Activated effector memory CD4-positive, alpha-beta T cell treated with Interleukin-2 at 50 U/mL for 16 hours (primary cell): Measurements from ENCODE around the gene STX16.

ENCODE experiments used
- DNase-seq: peaks from one replicate; pipeline ENCODE4 v3.0.0-alpha.2; 2020

The STX16 gene

DNA sequence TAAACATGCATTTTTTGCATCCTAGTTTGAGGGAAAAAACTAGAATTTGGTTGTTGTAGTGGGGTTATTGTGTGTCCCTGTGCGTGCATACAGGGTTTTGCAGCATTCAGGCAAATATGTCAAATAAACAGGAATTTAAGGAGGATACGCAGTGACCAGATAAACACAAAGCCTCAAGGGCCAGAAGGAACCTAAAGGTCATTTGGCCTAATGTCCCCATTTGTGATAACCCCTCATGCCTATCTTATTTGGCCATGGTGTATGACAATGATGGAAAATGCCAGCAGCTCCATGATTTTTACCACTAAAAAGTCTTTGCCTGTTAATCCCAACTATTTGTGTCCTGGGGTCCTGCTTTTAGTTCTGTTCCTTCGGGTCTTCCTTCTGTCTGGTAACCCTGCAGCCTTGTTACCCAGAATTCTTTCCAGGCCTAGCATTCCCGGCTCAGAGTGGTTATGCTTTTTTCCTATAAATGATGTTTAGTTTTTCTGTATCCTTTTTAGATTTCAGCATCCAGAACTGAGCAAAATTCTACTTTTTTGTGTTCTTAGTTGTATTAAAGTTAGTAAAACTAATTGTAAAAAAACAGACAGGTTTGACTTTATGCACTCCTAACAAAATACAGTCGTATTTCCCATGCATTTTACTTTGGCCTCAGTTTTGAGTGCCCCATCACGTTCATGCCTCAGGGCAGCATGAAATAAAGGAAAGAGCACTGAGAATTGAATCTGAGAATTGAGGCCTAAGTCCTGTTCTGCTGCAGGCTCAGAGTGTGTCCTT, 4.4 kb downstream of the STX16 start:
- DNase-seq: no peak

DNA sequence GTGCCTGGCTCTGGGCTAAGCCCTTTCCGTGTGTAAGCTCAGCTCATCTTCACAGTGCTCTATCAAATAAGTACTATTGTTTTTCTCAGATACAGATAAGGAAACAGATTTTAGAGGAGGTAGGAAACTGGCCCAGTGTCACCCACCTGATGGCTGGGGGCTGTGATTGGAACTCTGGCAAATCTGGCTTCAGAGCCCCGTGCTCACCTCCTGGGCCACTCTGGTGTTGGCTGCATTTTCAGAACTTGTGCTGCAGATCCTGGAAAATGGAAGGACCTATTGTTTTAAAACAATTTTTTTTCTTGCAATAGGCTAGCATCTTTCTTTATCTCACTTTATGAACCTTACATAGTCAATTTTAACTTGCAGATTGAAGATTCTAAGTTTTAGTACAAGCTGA, 5.7 kb downstream of the STX16 start:
- no peak for DNase-seq

DNA sequence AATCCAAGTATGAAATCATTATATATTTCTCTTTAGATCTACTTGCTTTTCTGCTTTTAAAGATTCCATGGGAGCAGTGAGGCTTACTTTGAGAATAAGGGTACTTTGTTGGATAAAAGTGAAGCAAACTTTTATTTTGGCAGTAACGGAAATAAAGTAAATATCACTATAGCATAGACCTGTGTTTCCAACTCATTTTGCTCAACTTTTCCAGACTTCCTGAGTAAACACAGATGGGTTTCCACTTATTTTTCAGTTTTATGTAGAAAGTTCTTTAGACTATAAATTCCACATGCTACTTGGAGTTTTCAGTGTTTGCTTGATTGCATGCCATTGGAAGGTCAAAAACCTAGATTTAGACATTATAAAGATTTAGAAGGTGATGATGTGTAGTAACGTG, 6.2 kb downstream of the STX16 start:
- DNase-seq: no peak

DNA sequence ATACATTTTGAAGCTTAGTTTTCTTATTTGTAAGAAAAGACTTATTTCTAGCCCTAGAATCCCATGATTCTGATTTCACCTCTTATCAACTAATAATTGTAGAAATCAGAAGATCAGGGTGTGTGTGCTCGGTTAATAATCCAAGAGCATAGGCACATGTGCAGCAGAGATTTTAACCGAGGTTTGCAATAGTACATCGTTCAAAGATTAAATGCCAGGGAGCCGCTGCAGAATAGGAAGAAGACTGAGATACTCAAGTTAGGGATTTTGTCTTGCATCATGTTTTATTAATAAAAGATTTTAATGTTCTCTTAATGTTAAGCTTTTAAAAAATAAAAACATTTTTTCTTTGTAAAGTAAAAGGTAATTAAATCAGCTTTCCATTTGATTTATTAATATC, 6.9 kb downstream of the STX16 start:
- DNase-seq: no peak

DNA sequence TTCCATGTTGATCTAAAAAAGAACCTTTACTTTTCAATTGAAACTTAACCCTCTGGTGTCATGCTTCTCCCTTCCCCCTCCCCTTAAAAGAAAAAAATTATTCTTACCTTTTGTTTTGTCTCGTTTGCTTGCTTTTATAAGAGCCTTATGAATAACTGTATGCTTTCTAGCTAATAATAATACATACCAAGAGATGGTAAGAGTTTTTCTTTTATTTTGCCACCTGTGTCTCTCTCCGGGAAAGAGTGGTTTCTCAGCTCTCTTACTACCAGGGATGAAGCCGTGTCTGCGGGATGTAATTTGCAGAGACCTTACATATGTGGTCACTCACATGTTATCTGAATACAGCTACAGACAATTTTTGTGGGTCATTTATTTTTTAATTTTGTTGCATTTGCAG, 7.7 kb downstream of the STX16 start:
- no peak for DNase-seq

DNA sequence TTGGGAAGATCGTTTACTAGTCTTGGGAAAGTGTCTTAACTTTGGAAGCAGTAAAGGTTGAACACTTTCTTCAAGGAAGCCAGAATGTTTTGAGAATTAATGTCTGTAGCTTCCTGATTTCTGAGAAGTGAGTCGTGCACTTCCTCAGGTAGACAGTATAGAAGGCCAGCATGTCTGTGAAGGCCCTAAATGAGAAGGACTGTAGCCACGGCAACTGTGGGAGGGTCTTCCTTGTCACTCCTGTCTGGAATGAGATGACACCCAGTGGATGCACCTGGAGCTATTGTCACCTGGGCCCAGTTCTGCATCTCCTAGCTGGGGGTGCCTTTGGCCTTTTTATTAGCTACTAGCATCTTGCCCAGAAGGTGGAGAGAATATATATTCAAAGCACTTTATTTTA, 8.8 kb downstream of the STX16 start:
- DNase-seq: peak; percentile 15

DNA sequence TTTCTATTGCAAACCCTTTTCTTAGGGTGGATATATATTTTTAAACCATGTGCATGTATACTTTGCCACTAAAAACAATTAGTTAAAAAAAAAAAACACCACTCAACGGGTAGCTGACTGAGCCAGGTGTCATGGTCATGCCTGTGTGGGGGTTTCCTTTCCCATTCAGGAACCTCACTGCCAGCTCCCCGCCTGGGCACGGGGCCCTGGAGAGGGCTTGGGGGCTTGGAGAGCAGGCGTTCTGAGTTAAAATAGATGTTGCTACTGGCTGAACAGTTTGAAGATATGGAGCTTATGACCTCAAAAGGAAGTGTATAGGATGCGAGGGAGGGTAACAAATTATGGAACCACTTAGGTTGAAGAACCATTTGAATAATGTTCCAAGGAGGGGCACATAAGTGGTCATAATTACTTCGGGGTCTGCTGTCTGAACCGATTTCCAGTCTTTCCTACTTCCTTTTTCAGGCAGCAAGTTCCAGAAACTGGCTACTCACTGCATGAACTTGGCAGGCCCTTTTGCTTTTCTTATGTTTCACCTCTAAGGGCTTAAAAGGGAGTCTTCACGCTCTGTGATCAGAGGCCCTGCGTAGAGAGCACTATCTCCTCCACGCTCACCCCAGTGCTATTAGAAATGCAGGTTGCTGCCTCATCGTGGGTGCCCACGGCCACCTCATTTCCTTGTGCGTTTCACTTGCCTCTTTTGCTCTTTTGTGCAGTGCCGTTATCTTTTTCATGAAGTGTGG, 9.9 kb downstream of the STX16 start:
- peak; percentile 44 for DNase-seq

DNA sequence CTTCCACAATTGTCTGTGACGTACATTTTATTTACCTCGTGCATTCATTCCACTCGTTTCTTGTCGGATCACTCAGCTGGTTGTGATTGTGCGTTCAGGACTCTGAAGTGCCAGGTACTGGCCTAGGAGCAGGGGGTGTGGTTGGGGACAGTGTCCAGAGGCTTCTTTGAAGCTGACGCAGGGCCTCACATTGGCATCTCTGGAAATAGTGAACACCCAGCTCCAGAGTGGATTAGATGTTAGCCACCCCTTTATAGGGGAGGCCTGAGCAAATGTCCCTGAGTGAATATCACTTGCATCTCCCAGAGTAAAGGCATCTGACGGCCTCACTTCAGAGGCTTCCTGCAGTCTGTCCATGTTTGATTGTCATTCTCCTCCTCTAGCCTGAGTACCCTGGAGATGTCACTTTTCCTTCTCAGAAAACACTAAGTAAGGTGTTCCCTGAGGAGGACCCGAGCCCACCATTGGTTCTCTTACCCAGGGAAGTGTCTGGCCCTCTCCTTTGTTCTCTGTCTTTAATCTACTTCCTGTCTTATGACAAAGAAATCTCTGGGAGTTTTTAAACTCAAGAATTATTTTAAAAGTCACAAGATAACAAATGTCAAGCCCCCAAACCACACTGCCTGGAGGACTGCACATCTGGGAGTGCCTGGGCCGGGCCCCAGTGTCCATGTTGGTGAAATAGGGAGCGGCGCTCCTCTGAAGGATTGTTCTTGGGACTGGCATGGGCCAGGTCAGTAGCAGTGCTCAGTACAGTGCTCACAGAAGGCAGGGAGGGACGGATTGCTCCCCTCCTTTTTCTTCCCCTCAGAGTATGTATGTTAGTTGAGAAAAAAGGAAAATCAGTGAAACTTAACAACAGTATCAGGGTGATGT, 10.8 kb downstream of the STX16 start:
- no peak for DNase-seq

DNA sequence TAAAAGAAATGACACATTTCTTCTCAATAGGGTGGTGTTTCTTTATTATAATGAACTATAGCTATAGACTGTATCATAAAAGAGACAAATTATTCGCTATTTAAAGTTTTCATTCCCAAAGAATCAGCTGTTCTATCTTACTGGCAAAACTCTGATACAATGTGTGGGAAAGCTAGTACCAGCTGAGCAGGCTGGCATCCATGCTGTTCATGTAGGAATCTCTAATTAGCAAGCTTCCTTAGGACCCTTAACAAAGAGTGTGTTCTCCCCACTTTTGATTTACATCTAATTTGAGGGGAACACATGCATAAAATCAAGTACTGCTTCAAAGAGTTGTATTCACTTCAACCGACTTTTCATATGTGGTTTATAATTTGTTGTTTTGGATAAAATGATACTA, 13.2 kb downstream of the STX16 start:
- no peak for DNase-seq

DNA sequence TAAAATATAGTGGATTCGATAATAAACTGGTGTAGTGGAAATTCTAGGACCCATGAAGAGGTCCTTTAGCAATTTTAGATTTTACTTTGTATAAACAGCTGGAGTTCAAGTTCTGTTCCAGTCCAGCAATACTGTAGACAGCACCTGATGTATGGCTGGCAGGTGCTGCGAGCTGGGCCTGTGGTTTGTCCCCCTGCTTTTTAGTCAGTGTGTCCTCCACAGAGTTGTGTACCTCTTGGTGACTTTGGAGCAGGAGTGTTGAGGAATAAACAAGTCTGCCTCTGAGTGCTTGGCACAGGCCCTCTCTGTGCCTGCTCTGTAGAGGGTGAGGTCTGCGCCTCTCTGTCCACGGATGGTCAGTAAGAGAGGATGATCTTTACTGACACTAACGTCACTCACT, 13.8 kb downstream of the STX16 start:
- DNase-seq: no peak

DNA sequence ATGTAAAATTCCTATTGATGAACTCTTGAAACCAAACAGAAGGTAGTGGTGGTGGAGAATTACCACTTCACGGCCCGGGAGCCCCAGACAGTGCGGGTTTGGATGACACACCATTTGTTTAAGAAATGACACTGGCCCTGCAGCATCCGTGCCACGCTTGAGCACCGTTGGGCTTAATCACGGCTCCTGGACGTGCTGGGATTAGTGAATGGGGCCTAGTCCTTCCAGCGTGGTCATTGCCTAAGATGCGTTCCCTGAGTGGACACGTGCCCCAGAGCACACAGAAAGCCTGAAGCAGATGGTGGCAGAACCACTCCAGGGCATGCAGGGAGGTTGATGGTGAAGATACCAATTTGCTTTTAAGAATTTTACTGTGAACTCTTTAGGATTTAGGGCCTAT, 14.5 kb downstream of the STX16 start:
- DNase-seq: no peak

DNA sequence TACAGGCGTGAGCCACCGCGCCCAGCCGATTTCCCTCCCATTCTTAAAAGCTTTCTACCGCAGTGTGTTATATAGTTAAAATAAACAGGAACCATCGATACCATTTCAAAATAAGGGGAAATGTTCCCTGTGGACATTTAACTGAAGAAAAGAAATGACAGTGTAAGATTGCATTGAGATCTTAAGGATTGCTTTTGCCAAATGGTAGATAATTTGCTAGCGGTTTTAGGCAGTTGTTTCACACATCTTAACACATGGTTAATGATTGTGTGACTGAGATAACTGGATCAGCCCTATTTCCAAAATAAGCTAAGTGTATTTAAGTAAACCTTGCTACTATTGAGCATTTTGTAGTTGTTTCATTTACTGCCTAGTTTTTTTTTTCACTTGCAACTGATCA, 15.6 kb downstream of the STX16 start:
- DNase-seq: no peak

DNA sequence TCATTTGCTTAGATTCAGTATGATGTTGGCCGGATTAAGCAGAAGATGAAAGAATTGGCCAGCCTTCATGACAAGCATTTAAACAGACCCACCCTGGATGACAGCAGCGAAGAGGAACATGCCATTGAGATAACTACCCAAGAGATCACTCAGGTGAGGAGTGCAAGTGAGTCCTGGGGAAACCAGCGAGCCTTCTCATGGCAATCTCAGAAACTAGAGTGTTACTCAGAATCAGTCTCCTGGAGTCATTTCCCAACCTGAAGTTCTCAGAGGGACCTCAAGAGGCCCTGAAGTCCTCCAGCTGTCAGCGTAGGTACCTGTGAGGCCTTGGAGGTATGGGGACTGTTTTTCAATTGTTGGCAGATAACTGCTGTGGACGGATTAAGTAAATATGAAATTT, 16.9 kb downstream of the STX16 start:
- DNase-seq: no peak

DNA sequence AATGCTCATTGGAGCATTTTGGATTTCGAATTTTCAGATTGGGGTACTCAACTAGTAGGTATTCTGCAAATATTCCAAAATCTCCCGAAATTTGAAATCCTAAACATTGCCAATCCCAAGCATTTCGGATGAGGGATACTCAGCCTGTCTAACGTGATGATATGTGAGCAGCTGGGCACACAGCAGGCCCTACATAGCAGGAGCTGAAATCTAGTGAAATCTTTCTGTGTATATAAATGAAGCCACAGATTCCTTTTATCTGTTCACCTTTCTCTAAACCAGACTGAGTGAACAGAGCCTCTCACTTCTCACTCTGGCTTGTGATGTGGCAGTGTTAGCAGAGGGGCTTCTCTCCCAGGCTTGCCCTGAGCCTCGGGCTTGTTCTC, 17.8 kb downstream of the STX16 start:
- no peak for DNase-seq

DNA sequence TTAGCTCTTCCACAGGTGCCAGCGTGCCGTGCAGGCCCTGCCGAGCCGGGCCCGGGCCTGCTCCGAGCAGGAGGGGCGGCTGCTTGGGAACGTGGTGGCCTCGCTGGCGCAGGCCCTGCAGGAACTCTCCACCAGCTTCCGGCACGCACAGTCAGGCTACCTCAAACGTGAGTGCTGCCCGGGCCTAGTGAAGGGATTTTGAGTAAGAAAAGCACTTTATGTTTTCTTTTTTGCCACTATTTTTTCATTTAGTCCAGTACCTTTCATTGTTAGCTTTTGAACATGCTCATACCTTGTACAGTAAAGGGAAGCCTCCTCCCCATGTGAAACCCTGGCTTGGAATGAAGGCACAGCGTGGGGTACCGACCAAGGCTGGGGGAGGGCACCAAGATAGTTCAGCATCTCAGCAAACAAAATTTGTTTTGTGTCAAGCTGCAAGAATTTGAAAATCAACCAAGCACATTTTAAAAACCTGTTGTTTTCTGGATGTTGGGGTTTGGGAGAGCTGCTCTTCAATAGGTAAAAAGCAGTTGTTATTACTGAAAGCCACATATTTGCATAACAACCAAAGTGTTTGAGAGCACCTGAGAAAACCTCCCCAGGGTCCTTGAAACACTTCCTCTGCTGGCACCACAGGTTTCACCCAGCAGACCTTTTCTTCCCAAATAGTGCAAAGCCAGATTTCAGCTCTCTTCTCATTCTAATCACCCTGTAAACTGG, 18.4 kb downstream of the STX16 start:
- no peak for DNase-seq

DNA sequence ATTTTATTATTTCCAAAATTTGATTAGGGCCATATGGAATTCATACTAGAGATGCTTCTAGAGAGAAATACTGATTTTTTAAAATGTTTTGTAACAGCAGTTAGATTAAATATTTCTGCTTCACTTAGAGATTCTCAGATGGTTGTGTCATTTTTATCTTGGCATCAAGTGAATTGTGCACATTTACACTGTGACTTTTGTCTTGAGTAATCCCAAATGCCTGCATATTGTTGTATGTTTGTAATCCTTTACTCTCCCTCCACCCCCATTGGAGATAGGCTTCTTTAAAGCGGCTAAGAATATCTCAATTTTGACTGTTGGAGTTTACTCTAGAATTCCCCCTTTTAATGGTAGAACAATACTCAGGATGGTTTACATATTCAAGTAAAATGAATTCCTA, 19.0 kb downstream of the STX16 start:
- no peak for DNase-seq

DNA sequence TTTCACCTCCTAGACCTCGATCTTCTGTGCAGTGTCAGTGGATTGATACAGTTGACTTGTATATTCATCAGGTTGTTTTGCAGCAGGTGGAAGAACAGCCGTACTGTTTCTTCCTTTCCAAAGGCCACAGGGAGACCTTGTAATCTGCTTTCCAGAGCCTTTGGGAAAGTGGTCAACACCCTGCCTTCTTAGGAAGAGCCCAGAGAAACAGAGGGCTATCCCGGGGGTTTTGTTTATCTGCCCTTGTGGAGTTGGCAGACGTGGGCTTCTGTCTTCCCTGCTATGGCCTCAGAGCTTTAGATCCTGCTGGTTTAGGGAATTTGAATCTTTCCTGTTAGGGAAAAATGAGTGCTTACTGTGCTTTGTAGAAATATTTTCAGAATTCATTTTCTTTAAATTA, 19.6 kb downstream of the STX16 start:
- DNase-seq: no peak

DNA sequence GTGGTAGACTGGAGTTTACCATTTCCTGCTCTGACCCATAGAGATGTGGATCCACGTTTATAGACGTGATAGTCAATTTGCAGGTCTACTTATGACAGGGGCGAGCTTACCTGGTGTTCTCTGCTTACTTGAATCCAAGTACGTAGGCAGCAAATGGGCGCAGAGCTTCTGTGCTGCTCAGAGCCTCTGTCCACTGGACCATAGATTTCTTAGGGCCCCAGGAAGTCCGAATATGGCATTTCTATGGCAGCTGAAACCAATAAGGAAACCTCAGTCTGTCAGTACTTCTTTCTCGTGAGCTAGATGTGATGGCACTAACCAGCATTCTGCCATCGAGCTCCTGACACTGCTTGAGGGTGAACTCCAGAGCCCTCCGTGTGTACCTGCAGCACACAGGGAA, 22.0 kb downstream of the STX16 start:
- no peak for DNase-seq

DNA sequence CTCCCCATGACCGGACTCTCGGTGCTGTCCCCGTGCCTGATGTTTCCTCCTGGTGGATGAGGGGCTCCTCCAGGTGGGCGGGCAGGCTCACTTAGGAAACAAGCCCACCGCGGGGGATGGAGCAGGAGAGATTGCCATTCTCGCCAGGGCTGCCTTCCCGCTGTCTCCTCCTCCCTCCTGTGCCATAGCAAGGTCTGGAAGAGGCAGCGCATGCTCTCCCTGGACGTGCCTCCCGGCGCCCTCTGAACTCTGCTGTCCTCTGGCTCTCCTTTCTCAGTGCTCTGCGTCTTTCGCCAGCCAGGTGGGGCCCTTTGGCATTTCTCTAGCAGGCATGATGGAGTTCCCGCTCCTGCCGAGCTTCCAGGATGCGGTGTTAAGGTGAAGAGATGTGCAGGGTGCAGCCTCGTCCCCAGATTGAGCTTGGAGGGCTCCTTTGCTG, 24.1 kb downstream of the STX16 start:
- no peak for DNase-seq

DNA sequence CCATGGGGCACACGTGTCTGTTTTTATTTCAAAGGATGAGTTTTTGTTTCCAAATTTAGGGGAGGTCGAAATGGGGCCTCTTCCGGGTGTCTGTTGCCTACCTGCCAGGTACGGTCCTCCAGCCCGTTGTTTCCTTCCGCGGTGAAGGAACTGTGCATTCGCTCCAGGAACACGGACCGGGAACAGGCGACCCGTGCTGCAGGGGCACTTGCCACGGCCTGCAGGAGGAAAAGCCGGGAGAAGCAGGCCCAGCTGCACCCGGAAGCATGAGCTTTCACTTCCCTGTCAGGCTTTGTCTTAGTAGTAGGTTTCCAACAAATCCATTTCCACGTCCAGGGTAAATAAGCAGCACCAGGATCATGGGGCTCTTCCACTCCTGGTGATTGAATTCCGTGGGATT, 24.6 kb downstream of the STX16 start:
- no peak for DNase-seq

DNA sequence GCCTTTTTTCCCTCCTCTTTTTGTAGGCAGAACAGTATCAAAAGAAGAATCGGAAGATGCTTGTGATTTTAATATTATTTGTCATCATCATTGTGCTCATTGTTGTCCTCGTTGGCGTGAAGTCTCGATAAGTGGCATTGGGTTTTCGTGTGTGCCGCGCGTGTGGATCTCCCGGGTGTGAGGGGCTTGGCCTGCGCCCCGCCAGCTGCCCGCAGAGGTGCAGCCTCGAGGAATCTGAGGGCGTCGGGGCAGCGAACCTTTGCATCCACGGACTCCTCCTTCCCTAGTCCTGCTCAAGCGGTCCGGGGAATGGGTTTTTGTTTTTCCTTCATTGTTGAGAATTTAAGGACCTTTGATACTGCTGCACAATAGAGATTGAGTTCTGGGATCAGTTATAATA, 25.1 kb downstream of the STX16 start:
- no peak for DNase-seq

DNA sequence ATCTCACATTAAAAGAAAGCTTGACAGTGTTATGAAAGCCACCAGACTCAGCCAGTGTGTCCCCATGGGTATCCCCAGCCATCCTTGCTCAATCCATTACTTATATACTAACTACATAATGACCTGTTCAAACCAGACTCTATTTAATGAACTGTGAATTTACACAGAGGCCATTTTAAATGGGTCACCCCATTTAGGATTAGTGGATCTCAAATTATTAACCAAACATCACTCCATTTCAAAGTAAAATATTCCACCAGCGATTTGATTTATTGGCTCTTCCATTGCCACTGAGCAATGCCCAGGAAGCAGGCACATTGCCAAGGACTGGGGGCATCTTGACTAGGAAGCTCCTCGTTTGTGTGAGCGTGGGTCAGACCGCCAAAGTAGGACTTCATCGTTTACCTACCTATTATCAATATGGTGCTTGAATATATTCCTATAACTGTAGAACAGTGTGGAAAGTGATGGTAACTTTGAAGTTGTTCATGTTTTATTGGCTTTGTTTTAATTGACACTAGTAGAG, 26.1 kb downstream of the STX16 start:
- DNase-seq: no peak

DNA sequence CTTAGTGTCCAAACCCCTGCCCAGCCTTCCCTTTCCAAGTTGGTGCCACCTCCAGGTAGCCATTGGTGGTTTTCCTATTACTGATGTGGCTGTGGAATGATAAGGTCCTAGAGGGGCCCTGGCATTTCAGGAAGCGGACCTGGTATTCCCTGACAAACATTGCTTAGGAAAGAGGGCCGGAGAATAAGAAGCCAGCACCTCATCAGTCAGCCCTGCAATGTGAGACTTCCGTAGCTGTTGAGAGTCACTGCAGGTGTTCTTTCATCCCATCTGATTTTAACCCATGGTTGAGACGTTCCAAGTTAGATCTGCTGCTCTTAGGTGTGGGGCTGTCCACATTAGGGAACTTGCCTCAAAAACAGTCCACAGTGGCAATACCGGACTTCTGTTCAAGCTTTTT, 26.7 kb downstream of the STX16 start:
- DNase-seq: no peak
